HepG2 (cell line): ENCODE data around the gene TM4SF1. TPM values are rescaled to one million over a fixed set of nuclear protein-coding genes. Genes with fewer than 3 reads are reported as not detected.

Experiments used
- ATAC-seq: fragments of 200-7000 bp; cut with Tn5 transposase; 3 replicates; pipeline ENCODE4 v1.9.1; 2020; ENCODE audit warnings: mild to moderate bottlenecking, moderate library complexity
- BruUV-seq: library from RNA; stranded (reverse); fragments of 400-500 nt; replicated peaks from 2 replicates; lab custom pipeline; 2021; lab: Mats Ljungman, UMichigan
- CTCF ChIA-PET: fragments of 300-600 bp; formaldehyde crosslinking; extraction: SDS; loops from one replicate; lab custom pipeline; 2021; ENCODE audit warnings: low total read pairs, inconsistent platforms, low intra/inter-chr PET ratio; lab: Yijun Ruan, JAX
- POLR2A ChIA-PET: fragments of 350-600 bp; sonication (Branson Sonifier 250); formaldehyde crosslinking; loops from one replicate; lab custom pipeline; 2020; ENCODE audit warnings: antibody characterized with exemption, inconsistent platforms; lab: Yijun Ruan, JAX
- DNase-seq: peaks from one replicate; pipeline ENCODE4 v3.0.0-alpha.2; 2015; ENCODE audit warnings: low spot score
- FAIRE-seq: peaks from 3 replicates; lab custom pipeline; 2011; peaks lifted over from hg19 to GRCh38; lab: Jason Lieb, UNC
- H2AFZ ChIP-seq: one replicate; pipeline ENCODE4 v1.6.1; 2011; ENCODE audit warnings: low read length, inconsistent platforms
- H3K27ac ChIP-seq: fragments of 300-600 bp; 3 replicates; pipeline ENCODE4 v1.8.0; 2011; ENCODE audit warnings: mixed run types, mild to moderate bottlenecking, mixed read lengths, low read length, inconsistent platforms; ENCODE audit not compliant: insufficient read depth; ENCODE audit errors: extremely low read length
- H3K27me3 ChIP-seq, 2 experiments: fragments of 200-600 bp in 1 of 2; 2 replicates in 1 of 2; 3 replicates in 1 of 2; pipeline versions ENCODE4 v1.6.0 to v1.8.0; 2011; ENCODE audit warnings: low read length in 2 of 2, mild to moderate bottlenecking in 2 of 2, moderate library complexity in 2 of 2, inconsistent platforms in 1 of 2; ENCODE audit not compliant: insufficient read depth in 2 of 2, control insufficient read depth in 1 of 2
- H3K36me3 ChIP-seq, 2 experiments: fragments of 200-600 bp in 1 of 2; replicated peaks in 1 of 2; 2 replicates in 1 of 2; 3 replicates in 1 of 2; pipeline versions ENCODE4 v1.5.1 to v1.8.0; 2011; ENCODE audit warnings: low read length in 2 of 2, inconsistent platforms in 1 of 2; ENCODE audit not compliant: insufficient read depth in 2 of 2, control insufficient read depth in 1 of 2
- H3K4me1 ChIP-seq: 2 replicates; pipeline ENCODE4 v1.5.1; 2012; ENCODE audit warnings: low read length, inconsistent platforms; ENCODE audit not compliant: insufficient read depth
- H3K4me2 ChIP-seq: 2 replicates; pipeline ENCODE4 v1.6.0; 2011; ENCODE audit warnings: low read depth, low read length, inconsistent platforms
- H3K4me3 ChIP-seq, 3 experiments: fragments of 200-600 bp in 1 of 3; sonication (generic), shearing (Covaris generic) in 1 of 3; replicated peaks in 1 of 3; 2 replicates each; pipeline ENCODE4 v1.5.1; 2011 to 2016; ENCODE audit warnings: low read length in 3 of 3, inconsistent platforms in 2 of 3, low read depth in 2 of 3, mild to moderate bottlenecking in 2 of 3, control low read depth in 1 of 3, mixed read lengths in 1 of 3; ENCODE audit not compliant: insufficient read depth in 1 of 3
- H3K79me2 ChIP-seq: one replicate; pipeline ENCODE4 v1.6.1; 2011; ENCODE audit warnings: low read length, inconsistent platforms; ENCODE audit not compliant: insufficient read depth
- H3K9ac ChIP-seq: 2 replicates; pipeline ENCODE4 v1.6.0; 2011; ENCODE audit warnings: mild to moderate bottlenecking, low read depth, low read length, inconsistent platforms; ENCODE audit not compliant: insufficient read depth
- H3K9me3 ChIP-seq: 2 replicates; pipeline ENCODE4 v1.5.1; 2012; ENCODE audit warnings: mild to moderate bottlenecking, low read length
- H4K20me1 ChIP-seq: 2 replicates; pipeline ENCODE4 v1.6.0; 2011; ENCODE audit warnings: inconsistent platforms, mild to moderate bottlenecking, low read length, moderate library complexity; ENCODE audit not compliant: insufficient read depth
- ATF5 ChIP-seq: sonication (generic); formaldehyde crosslinking; IDR thresholded peaks from 2 replicates; pipeline ENCODE4 v1.4.0; 2020; ENCODE audit warnings: mild to moderate bottlenecking, low read depth, missing genetic modification reagents
- BATF2 ChIP-seq: sonication (generic); formaldehyde crosslinking; IDR thresholded peaks from 2 replicates; pipeline ENCODE4 v1.8.0; 2022; ENCODE audit warnings: mild to moderate bottlenecking, missing genetic modification reagents, moderate library complexity
- DMTF1 ChIP-seq: sonication (generic); formaldehyde crosslinking; IDR thresholded peaks from 2 replicates; pipeline ENCODE4 v1.4.0; 2020; ENCODE audit warnings: mild to moderate bottlenecking, missing genetic modification reagents
- EP300 ChIP-seq, 3 experiments: sonication (generic) in 1 of 3; formaldehyde crosslinking in 1 of 3; IDR thresholded peaks; 2 replicates each; pipeline versions ENCODE4 v1.5.1 to v1.6.1; 2011 to 2020; ENCODE audit warnings: low read depth in 2 of 3, low read length in 2 of 3, borderline replicate concordance in 1 of 3, improper control_type of control experiment in 1 of 3, mild to moderate bottlenecking in 1 of 3, missing genetic modification reagents in 1 of 3, moderate library complexity in 1 of 3
- MZF1 ChIP-seq: sonication (generic); formaldehyde crosslinking; IDR thresholded peaks from 2 replicates; pipeline ENCODE4 v1.8.1; 2023; ENCODE audit warnings: mild to moderate bottlenecking, missing genetic modification reagents, borderline replicate concordance
- NFE2L2 ChIP-seq: fragments of 150-350 bp; IDR thresholded peaks from 2 replicates; pipeline ENCODE4 v1.6.1; 2014; ENCODE audit warnings: low read length
- RBM22 ChIP-seq: fragments of 200-400 bp; formaldehyde crosslinking; optimal IDR thresholded peaks from 2 replicates; pipeline ENCODE3; 2017; ENCODE audit warnings: mild to moderate bottlenecking, low read length, moderate library complexity
- RFXAP ChIP-seq: sonication (generic); formaldehyde crosslinking; IDR thresholded peaks from 2 replicates; pipeline ENCODE4 v1.4.0; 2020; ENCODE audit warnings: missing genetic modification reagents, borderline replicate concordance
- SMAD3 ChIP-seq: sonication (generic); formaldehyde crosslinking; IDR thresholded peaks from 2 replicates; pipeline ENCODE4 v1.4.0; 2020; ENCODE audit warnings: missing genetic modification reagents
- SOX6 ChIP-seq, 2 experiments: fragments of 450-650 bp in 1 of 2; sonication (generic) in 1 of 2; formaldehyde crosslinking in 1 of 2; IDR thresholded peaks; 2 replicates each; pipeline versions ENCODE4 v1.4.0 to v1.6.1; 2017 to 2020; ENCODE audit warnings: antibody characterized with exemption in 1 of 2, mild to moderate bottlenecking in 1 of 2, missing genetic modification reagents in 1 of 2
- SYNCRIP ChIP-seq: fragments of 200-400 bp; formaldehyde crosslinking; IDR thresholded peaks from 2 replicates; pipeline ENCODE4 v1.6.1; 2018; ENCODE audit warnings: mild to moderate bottlenecking, low read depth, low read length; ENCODE audit not compliant: insufficient read depth
- TCF7L2 ChIP-seq: IDR thresholded peaks from 2 replicates; pipeline ENCODE4 v1.6.1; 2011; ENCODE audit warnings: mild to moderate bottlenecking, low read depth, low read length, moderate library complexity
- TFAP4 ChIP-seq: sonication (generic); IDR thresholded peaks from 2 replicates; pipeline ENCODE4 v1.6.1; 2016; ENCODE audit warnings: low read depth, borderline replicate concordance
- U2AF1 ChIP-seq: fragments of 200-400 bp; formaldehyde crosslinking; optimal IDR thresholded peaks from 2 replicates; pipeline ENCODE3; 2017; ENCODE audit warnings: mild to moderate bottlenecking, low read depth, low read length
- ZBTB14 ChIP-seq: sonication (generic); formaldehyde crosslinking; IDR thresholded peaks from 2 replicates; pipeline ENCODE4 v1.4.0; 2020; ENCODE audit warnings: missing genetic modification reagents
- ZNF737 ChIP-seq: sonication (generic); formaldehyde crosslinking; IDR thresholded peaks from 2 replicates; pipeline ENCODE4 v1.5.0; 2020; ENCODE audit warnings: missing genetic modification reagents, mild to moderate bottlenecking, borderline replicate concordance
- WGBS: methylation state at CpG from one replicate; pipeline ENCODE4 v1.1.6; 2017; ENCODE audit warnings: low lambda C conversion rate; 5-methylcytosine and 5-hydroxymethylcytosine counted together
- in situ Hi-C: cut with HindIII; loops from 2 replicates; pipeline ENCODE4 v1.10.0; 2017; ENCODE audit warnings: low pct_unique_long_range_greater_than_20kb; ENCODE audit not compliant: extremely low pct_ligation_motif_present
- intact Hi-C: fragments of 100-400 bp; cut with micrococcal nuclease; formaldehyde crosslinking; loops from one replicate; pipeline ENCODE4 v1.10.0; 2022; ENCODE audit not compliant: unreplicated experiment
- polyA plus RNA-seq, 8 experiments: library from polyadenylated mRNA; depleted of rRNA in 3 of 8; stranded (reverse) in 7 of 8; unstranded in 1 of 8; fragments of >200 nt; fragmentation: Illumina TruSeq in 4 of 8; extraction: Trizol in 4 of 8; gene quantifications; 2 replicates each; pipeline versions ENCODE4 v1.2.1 to v1.2.3, GENCODE V29; 2011 to 2016; ENCODE audit warnings: low read depth in 4 of 8, missing spikeins in 1 of 8, mixed read lengths in 1 of 8; ENCODE audit not compliant: insufficient read depth in 1 of 8
- total RNA-seq, 5 experiments: library from RNA; depleted of rRNA; stranded (reverse); fragments of >200 nt; fragmentation: Illumina TruSeq; extraction: Trizol; gene quantifications; 2 replicates each; pipeline ENCODE4 v1.2.3, GENCODE V29; 2016; ENCODE audit warnings: low read depth in 1 of 5

Gene TM4SF1
- total and polyA plus RNA-seq, 2 of the 13 experiments (the other 11 are each of a cell fraction or from before 2014, with no cell fraction given): 431 to 1,359 TPM

- peak; percentile 96 for DNase-seq
- H3K9me3 ChIP-seq: no peaks in the 10 kb centered on the region
- H3K36me3 ChIP-seq: peaks cover 5 to 26% of the 10 kb centered on the region in 2 experiments
- H3K27ac ChIP-seq: peak overlapping the region; percentile 92
- H3K4me1 ChIP-seq: peaks cover 91% of the 10 kb centered on the region
- peak overlapping the region; percentile 46 for H3K9ac ChIP-seq
- in situ Hi-C loops (no loop called here), intact Hi-C loops (loop anchor here (1.0 to 2.0 kb wide), 3 partner anchors 8 to 18 kb away; partner anchors contain the start of gene TM4SF1)
- FAIRE-seq: peak; percentile 21
- 47% methylated on average over 6 of the region's 6 CpGs for WGBS
- peaks cover 28% of the 10 kb centered on the region for H3K79me2 ChIP-seq
- peak overlapping the region; percentile 96 for H3K4me2 ChIP-seq
- ATAC-seq: peak; percentile 45
- CTCF ChIA-PET: interaction anchor here (1.2 kb wide), 1 partner anchor 112 kb away, joined by 4 read pairs; no protein-coding TSS in a partner anchor
- POLR2A ChIA-PET: interaction anchor here (0.6 to 3.9 kb wide), 6 partner anchors 9 to 112 kb away, joined by 3 to 82 read pairs (median 4); partner anchors contain the start of gene TM4SF1
- H2AFZ ChIP-seq: no peak overlapping the region
- no peaks in the 10 kb centered on the region for H3K27me3 ChIP-seq
- no peaks in the 10 kb centered on the region for H4K20me1 ChIP-seq
- no peak overlapping the region for H3K4me3 ChIP-seq
- BruUV-seq: no TSS peak
- TF ChIP-seq NFE2L2: peak; percentile 84
- no peak for TF ChIP-seq RFXAP (CRISPR knock-in tag)
- 0 out of 2 replicates have a peak, but pooled peaks have one; percentile 25 for TF ChIP-seq SMAD3 (CRISPR knock-in tag)
- no peak for TF ChIP-seq ZBTB14 (CRISPR knock-in tag)
- TF ChIP-seq TFAP4: peak; percentile 78
- no peak for TF ChIP-seq U2AF1
- no peak for TF ChIP-seq SYNCRIP
- no peak for TF ChIP-seq DMTF1
- TF ChIP-seq ZNF737 (CRISPR knock-in tag): no peak
- TF ChIP-seq RBM22: peak; percentile 89
- no peak for TF ChIP-seq MZF1 (CRISPR knock-in tag)
- no peak for TF ChIP-seq ATF5
- 0 out of 2 replicates have a peak, but pooled peaks have one; percentile 15 for TF ChIP-seq TCF7L2
- no peak for TF ChIP-seq BATF2 (CRISPR knock-in tag)
- no peak for TF ChIP-seq SOX6 (IDR thresholded peaks at IDR 0.05)
- TF ChIP-seq SOX6 (CRISPR knock-in tag; IDR thresholded peaks at IDR 0.05): peak; percentile 97
- peak in 1 of 2 experiments; percentile 88; a peak in 2 of 4 replicates for TF ChIP-seq EP300 (IDR thresholded peaks at IDR 0.05; ENCODE audit: low read depth in 2 of 2, low read length in 2 of 2)
- peak; percentile 44; the same call in 1 of the 2 replicates for TF ChIP-seq EP300 (CRISPR knock-in tag; IDR thresholded peaks at IDR 0.05; ENCODE audit: borderline replicate concordance)
These were observed 8.6 kb downstream of the TM4SF1 start for GRCh38 chr3:149368674-149369497.
